Effector memory CD4-positive, alpha-beta T cell (primary cell): Measurements from ENCODE around the gene CYP4V2.

Source experiments
- DNase-seq, 3 donors: peaks; one replicate each; pipeline ENCODE4 v3.0.0-alpha.2; 2020
- H3K27ac ChIP-seq: 2 replicates; pipeline ENCODE4 v1.7.0; 2013; ENCODE audit warnings: mild to moderate bottlenecking, low read length, moderate library complexity; ENCODE audit not compliant: insufficient read depth, poor library complexity, severe bottlenecking
- H3K27me3 ChIP-seq: replicated peaks from 2 replicates; pipeline ENCODE4 v1.7.0; 2013; ENCODE audit warnings: mild to moderate bottlenecking, low read length; ENCODE audit not compliant: insufficient read depth, control insufficient read depth, poor library complexity, severe bottlenecking
- H3K36me3 ChIP-seq: 2 replicates; pipeline ENCODE4 v1.7.0; 2013; ENCODE audit warnings: mild to moderate bottlenecking, low read length, moderate library complexity; ENCODE audit not compliant: control insufficient read depth, insufficient read depth
- H3K4me1 ChIP-seq: 2 replicates; pipeline ENCODE4 v1.7.0; 2013; ENCODE audit warnings: low read length, mild to moderate bottlenecking; ENCODE audit not compliant: control insufficient read depth, insufficient read depth, poor library complexity, severe bottlenecking
- H3K4me3 ChIP-seq: 2 replicates; pipeline ENCODE4 v1.7.0; 2013; ENCODE audit warnings: low read length, low read depth, mild to moderate bottlenecking; ENCODE audit not compliant: insufficient read depth, poor library complexity, severe bottlenecking
- H3K9me3 ChIP-seq: 2 replicates; pipeline ENCODE4 v1.7.0; 2013; ENCODE audit warnings: mild to moderate bottlenecking, low read length, moderate library complexity; ENCODE audit not compliant: control insufficient read depth

Gene CYP4V2

DNA sequence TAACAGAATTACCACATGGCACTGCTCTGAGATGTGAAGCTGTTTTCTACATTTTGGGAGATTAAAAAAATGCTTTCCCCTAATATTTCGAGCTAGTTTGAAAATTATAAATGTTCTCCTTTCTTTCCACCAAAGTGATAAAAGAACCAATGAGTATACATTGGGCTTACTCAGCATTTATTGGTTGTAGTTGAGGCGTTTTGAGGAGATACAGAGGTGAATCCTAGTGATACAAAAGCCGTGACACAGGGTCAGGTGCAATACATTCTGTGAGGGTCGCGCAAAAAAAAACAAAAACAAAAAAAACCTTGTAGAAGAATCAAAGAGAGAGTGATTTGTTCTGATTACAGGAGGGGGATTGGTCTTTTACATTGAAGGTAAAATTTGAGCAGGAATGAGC is 32.4 kb upstream of the CYP4V2 start:
- Histone ChIP-seq H3K27me3 (no peaks in the 10 kb centered on the region), H3K36me3 (no peaks in the 10 kb centered on the region), H3K4me1 (no peaks in the 10 kb centered on the region), H3K9me3 (no peaks in the 10 kb centered on the region), H3K4me3 (no peak overlapping the region), H3K27ac (no peak overlapping the region)
- DNase-seq, result no peak

DNA sequence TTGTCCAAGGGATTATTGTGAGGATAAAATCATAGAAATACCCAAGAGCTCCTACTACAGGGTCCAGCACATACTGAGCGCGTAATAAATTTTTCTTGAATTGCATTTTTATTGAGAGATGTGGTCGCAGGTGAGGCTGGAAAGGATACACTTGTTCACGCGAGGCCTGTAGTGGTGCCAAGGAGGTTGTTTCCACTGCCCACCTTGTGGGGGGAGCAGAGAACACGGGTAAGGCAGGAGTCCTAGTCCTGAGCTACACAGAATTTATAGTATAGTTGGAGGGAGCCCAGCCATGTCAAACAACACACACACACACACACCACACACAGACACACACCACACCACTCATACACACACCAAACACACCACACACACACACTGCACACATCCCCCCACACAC is 31.8 kb upstream of the CYP4V2 start:
- Histone ChIP-seq H3K4me1 (no peaks in the 10 kb centered on the region), H3K4me3 (no peak overlapping the region), H3K27ac (no peak overlapping the region), H3K9me3 (no peaks in the 10 kb centered on the region), H3K36me3 (no peaks in the 10 kb centered on the region), H3K27me3 (no peaks in the 10 kb centered on the region)
- DNase-seq, result no peak

GRCh38 chr4:186161138-186161537 is 30.2 kb upstream of the CYP4V2 start:
- no peak overlapping the region for H3K27ac ChIP-seq
- no peaks in the 10 kb centered on the region for H3K27me3 ChIP-seq
- no peaks in the 10 kb centered on the region for H3K36me3 ChIP-seq
- H3K4me1 ChIP-seq, result no peaks in the 10 kb centered on the region
- no peak for DNase-seq
- H3K4me3 ChIP-seq, result no peak overlapping the region
- no peaks in the 10 kb centered on the region for H3K9me3 ChIP-seq

- Histone ChIP-seq H3K4me1 (no peaks in the 10 kb centered on the region), H3K4me3 (no peak overlapping the region), H3K27ac (no peak overlapping the region), H3K27me3 (no peaks in the 10 kb centered on the region), H3K36me3 (no peaks in the 10 kb centered on the region), H3K9me3 (no peaks in the 10 kb centered on the region)
- no peak for DNase-seq
Measured at GRCh38 chr4:186166852-186167512, 24.4 kb upstream of the CYP4V2 start.

DNA sequence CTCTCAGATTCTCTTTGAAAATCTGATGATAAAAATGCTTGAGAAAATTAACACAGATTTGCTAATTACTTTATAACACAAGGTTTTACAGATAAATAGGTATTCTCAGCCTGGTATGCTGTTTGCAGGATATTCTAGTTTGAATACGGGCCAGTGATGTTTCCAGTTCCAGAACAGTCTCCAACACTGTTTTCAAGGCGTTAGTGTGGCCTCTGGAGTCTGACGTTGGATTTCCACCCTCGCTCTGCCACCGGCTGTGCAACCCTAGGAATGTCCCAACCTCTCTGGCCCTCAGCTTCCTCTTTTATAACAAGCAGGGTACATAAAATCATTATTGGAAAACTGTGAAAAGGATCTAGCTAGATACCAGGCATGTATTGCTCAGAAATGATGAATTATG is 23.8 kb upstream of the CYP4V2 start:
- Histone ChIP-seq H3K4me1 (no peaks in the 10 kb centered on the region), H3K4me3 (no peak overlapping the region), H3K36me3 (no peaks in the 10 kb centered on the region), H3K9me3 (no peaks in the 10 kb centered on the region), H3K27ac (no peak overlapping the region), H3K27me3 (no peaks in the 10 kb centered on the region)
- DNase-seq, result no peak

- Histone ChIP-seq H3K4me3 (no peak overlapping the region), H3K4me1 (no peaks in the 10 kb centered on the region), H3K27me3 (no peaks in the 10 kb centered on the region), H3K36me3 (no peaks in the 10 kb centered on the region), H3K9me3 (no peaks in the 10 kb centered on the region), H3K27ac (no peak overlapping the region)
- DNase-seq, result no peak
Measured at GRCh38 chr4:186168750-186169149, 22.6 kb upstream of the CYP4V2 start.

DNA sequence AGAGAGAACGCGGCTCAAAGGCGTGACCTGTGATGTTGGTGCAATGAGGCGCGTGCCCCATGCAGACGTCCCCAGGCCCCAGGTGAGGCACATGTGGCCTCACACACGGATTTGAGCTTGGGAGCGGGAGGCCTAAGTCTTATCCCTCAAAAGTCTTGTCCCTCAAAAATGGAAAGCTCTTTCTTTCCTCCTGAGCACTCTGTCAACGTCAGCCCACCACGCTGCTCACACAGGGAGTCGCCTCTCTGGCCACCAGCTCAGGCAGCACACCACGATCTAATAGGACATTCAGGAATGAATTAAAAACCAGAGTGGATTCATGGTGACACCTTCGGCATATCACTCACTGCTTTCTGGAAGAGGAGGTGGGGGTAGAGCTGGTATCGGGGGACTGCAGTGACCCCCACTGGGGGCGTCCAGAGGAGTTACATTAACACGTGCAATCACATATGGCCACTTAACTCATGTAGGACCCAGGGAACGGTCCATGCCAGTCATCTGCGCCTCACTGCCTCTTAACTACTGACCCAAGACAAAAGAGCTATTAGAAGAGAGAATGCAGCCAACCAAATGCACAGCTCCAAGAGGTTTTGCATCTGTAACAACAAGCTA is 21.9 kb upstream of the CYP4V2 start:
- Histone ChIP-seq H3K4me1 (no peaks in the 10 kb centered on the region), H3K36me3 (no peaks in the 10 kb centered on the region), H3K9me3 (no peaks in the 10 kb centered on the region), H3K4me3 (no peak overlapping the region), H3K27me3 (no peaks in the 10 kb centered on the region), H3K27ac (no peak overlapping the region)
- no peak for DNase-seq

DNA sequence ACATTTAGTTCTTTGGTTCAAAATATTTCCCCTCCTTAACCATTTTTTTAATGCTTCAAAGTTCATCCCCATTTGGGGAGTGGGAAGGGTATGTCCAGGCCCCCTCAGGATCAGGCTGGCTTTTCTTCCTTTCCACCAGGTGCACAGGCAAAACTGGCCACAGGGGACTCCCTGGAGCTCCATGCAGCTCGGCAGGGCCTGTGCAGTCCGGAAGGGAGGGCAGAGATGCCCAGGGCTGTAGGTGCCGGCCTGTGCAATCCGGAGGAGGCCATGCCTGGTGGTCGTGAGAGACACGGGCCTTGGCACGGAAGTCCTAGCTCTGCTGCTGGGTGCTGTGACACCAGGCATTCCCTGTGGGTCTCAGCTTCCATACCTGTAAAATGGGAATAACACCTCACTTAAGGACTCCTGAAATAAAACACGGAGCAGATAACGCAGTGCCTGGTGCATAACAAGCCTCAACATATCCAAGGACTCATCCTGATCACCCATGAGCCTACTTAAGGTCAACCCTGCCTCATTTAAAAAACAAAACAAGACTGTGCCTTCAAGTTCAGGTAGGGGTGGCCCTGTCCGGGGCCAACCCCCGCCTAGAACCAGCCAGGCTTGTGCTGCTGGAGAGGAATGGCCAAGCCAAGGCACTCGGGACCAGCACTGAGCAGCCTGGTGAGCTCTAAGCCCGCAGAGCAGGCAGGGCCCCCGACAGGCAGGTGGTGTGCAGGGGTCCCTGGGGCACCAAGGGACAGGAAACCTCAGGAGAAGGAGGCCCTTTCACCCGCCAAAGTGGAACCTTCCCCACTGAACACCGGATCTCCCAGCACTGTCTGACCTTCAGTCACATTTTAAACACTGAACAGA is 21.2 kb upstream of the CYP4V2 start:
- H3K27ac ChIP-seq, result no peak overlapping the region
- no peaks in the 10 kb centered on the region for H3K9me3 ChIP-seq
- H3K4me1 ChIP-seq, result no peaks in the 10 kb centered on the region
- no peaks in the 10 kb centered on the region for H3K36me3 ChIP-seq
- no peaks in the 10 kb centered on the region for H3K27me3 ChIP-seq
- H3K4me3 ChIP-seq, result no peak overlapping the region
- DNase-seq, result no peak

GRCh38 chr4:186170966-186171365 is 20.4 kb upstream of the CYP4V2 start:
- no peak for DNase-seq
- no peaks in the 10 kb centered on the region for H3K36me3 ChIP-seq
- H3K27ac ChIP-seq, result no peak overlapping the region
- H3K9me3 ChIP-seq, result no peaks in the 10 kb centered on the region
- no peaks in the 10 kb centered on the region for H3K4me1 ChIP-seq
- H3K4me3 ChIP-seq, result no peak overlapping the region
- H3K27me3 ChIP-seq, result no peaks in the 10 kb centered on the region

DNA sequence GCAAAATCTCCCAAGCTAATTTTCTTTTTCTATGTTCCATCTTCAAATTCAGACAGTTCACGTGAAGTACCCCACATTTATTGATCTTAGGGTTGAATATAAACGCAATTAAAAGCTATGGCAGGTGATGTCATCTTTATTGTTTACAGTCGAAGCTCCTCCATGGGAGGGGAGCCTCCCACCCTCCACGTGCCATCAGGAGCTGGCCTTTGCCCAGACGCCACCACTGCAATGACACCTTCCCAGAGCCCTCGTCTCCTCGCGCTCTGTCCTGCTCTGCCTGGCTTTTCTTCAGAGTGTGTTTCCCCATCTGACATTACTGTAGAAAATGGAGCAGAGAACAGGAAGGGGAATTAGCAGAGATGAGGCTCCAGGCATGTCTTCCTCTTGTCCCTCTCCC is 18.8 kb upstream of the CYP4V2 start:
- H3K9me3 ChIP-seq, result no peaks in the 10 kb centered on the region
- DNase-seq, result no peak
- H3K4me3 ChIP-seq, result no peak overlapping the region
- H3K27me3 ChIP-seq, result no peaks in the 10 kb centered on the region
- H3K36me3 ChIP-seq, result no peaks in the 10 kb centered on the region
- no peak overlapping the region for H3K27ac ChIP-seq
- H3K4me1 ChIP-seq, result no peaks in the 10 kb centered on the region
